ENCODE measurements around the gene FANCD2OS.

DNA sequence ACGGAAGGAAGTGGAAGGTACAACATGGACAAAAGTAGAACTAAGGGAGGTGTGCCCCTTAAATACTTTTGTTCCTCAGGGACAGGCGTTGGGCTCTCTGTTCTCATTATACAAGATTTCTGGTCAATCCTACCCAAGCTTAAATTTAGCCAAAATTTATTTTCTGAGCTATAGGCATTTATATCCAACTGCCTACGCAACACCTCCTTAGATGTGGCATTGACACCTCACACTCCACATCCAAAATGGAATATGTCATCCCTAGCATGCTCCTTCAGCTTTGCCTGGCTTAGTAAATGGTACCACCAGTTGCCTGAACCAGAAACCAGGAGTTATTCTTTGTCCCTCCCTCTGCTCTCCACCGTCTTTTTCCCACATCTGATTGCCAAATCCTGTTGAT is 26.2 kb downstream of the FANCD2OS start:
- TF ChIP-seq CTCF (IDR thresholded peaks at IDR 0.05; ENCODE audit: insufficient read depth, low read length, poor library complexity, severe bottlenecking), result no peak
- TF ChIP-seq EZH2phosphoT487 (conservative IDR thresholded peaks at IDR 0.05; ENCODE audit: low read length), result no peak
